Measurements from ENCODE around the gene MMP15.

The MMP15 gene

GRCh38 chr16:58037365-58038057 lies 12.0 kb downstream of the MMP15 start:
- DNase-seq: no peak

GRCh38 chr16:58038219-58038641 lies 12.7 kb downstream of the MMP15 start:
- no peak for DNase-seq

DNA sequence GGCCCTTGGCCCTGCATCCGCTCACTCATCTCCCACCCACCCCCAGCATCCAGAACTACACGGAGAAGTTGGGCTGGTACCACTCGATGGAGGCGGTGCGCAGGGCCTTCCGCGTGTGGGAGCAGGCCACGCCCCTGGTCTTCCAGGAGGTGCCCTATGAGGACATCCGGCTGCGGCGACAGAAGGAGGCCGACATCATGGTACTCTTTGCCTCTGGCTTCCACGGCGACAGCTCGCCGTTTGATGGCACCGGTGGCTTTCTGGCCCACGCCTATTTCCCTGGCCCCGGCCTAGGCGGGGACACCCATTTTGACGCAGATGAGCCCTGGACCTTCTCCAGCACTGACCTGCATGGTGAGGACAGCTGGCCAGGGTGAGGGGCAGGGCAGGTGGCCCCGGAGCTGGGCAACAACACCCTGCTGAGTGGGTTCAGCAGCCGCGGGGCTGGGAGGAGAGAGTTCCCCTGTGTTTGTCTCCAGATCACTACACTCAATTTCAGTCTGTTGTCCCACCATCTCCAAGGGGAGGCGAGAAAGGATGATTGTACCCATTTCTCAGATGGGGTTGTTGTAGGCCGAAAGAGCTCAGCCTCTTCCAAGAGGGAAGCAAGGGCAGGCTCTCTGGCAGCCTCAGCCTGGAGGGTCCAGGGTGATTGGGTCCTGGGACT lies 14.4 kb downstream of the MMP15 start:
- DNase-seq: no peak

- DNase-seq: no peak
Observed at GRCh38 chr16:58040496-58040846, 14.9 kb downstream of the MMP15 start.

DNA sequence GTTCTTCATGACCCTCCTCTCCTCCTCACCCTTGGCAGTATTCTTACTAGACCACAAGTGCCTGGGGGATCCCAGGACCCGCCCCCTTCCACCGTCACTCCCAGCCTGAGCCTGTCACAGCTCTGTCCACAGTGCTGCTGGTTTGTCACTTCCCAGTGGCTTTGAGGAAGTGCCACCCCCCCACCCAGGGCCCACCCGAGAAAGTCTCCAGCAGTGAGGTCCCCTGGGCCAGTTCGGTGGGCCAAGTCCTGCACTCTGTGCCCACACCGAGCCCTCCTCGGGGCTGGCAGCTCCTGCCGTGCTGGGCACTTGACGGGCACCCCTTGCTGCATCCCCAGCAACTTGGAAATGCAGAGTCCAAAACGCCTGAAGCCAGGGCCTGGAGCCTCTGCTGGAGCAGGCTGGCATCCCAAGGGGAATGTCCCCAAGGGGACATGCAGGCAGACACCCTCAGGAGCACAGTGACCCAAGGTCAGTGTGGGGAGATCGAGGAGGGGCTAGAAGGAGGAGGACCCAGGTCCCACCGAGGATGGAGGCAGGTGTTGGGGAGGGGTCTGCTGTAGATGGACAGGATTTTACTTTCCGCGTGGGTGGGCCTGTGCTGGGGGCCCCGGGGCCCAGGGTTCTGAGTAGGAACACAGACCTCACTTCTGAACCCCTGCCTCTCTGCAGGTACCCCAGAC lies 15.5 kb downstream of the MMP15 start:
- DNase-seq: no peak

DNA sequence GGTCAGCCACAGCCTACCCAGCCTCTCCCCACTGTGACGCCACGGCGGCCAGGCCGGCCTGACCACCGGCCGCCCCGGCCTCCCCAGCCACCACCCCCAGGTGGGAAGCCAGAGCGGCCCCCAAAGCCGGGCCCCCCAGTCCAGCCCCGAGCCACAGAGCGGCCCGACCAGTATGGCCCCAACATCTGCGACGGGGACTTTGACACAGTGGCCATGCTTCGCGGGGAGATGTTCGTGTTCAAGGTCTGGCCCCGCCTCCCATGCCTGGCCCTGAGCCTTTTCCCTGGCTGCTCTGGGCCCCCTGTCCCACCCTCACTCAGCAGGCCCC lies 16.0 kb downstream of the MMP15 start:
- DNase-seq: no peak

GRCh38 chr16:58042001-58042885 lies 16.7 kb downstream of the MMP15 start:
- no peak for DNase-seq

DNA sequence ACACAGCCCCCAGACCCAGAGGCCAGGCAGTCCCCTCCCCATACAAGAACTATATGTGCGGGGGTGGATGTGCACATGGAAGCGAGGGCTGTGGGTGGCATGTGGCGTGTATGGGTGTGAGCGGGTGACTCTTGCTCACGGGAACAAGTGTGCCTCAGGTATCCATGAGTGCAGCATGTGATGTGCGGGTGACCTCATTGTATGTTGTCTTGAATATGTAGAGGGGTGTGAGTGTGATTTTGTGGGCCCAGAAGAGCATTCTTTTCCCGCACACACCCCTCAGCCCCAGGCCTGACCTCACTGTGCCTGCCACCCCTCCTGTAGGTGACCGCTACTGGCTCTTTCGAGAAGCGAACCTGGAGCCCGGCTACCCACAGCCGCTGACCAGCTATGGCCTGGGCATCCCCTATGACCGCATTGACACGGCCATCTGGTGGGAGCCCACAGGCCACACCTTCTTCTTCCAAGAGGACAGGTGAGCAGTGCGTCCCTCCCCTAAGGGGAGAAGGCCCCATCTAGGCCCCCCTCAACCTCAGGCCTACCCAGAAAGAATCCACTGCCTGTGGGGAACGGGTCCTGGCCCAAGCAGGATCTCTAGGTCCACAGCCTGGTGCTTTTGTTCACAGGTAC lies 17.4 kb downstream of the MMP15 start:
- DNase-seq: no peak

DNA sequence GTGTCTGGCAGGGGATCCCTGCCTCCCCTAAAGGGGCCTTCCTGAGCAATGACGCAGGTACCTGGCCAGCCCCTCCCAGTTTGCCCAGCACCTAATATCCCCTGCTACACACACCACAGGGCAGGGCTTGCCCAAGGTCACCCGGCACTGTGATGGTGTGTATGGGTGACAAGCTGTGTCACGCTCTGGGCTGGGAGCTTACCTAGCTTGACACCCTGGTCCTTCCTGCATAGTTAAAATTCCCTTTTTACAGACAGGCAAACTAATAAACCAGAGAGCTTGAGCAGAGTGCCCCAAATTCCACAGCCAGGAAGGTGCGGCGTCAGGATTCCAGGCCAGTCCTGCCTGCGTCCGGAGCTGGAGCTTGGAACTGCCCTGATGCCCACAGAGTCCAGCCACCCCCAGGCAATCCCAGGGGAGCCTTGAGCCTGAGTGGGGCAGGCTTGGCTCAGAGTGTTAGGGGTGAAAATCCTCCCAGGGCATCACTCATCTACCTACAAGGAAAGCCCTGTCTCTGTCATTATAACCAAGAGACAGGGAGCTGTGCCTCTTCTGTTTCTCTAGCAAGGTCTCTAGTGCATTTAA lies 18.1 kb downstream of the MMP15 start:
- no peak for DNase-seq

- DNase-seq: no peak
Observed at GRCh38 chr16:58044266-58045019, 18.9 kb downstream of the MMP15 start.

- no peak for DNase-seq
Observed at GRCh38 chr16:58045096-58045495, 19.5 kb downstream of the MMP15 start.

DNA sequence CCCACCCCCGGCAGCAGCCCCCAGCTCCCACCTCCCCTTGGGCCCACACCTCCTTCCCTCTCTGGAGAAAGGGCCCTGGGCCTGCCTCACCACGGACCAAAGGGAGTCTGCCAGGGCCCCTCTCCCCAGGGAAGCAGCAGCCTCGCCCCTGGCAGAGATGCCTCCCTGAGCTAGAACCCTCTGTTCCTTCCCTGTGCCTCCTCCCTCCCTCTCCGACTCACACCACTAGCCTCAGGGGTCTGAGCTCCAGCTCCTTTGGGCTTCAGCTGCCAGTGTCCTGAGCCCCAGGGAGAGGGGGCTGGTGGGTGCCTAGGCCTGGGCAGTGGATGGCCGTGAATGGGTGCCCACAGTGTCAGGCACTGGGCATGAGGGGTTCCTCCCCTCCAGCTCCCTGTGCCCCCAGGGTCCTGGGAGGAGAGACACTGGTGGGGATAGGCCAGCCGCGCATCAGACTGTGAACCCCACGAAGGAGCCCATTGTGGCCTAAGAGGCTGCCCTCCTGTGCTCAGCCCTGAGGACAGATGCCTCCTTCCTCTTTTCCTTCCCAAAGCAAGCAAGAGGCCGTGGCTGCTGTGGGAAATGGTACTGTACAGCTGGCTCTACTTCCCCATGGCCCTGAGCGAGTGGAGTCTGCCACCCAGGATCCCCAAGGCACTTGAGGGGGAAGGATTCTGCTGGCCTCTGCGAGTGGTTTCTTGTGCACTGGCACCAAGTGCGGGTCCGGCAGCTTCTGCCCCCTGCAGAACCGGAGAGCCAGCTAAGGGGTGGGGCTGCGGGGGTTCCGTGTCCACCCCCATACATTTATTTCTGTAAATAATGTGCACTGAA lies 20.7 kb downstream of the MMP15 start:
- DNase-seq: no peak

DNA sequence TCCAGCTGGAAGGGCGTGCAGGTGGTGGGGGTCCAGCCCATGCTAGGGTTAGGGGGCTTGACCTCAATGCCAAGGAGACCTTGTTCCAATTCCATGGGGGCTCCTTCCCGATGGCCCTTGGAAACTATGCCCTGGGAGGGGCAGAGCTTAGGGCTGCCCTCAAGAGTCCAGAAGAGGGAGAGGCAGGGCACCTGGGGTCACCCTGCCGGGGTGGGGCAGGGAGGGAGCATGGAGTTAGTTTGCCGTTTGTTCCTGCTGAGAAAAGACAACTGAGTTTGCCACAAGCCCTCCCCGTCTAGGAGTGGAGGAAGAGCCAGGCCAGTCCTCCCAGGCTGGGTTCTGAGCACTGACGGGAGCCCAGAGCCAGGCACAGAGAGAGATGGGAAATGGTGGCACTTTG lies 21.4 kb downstream of the MMP15 start:
- no peak for DNase-seq

- DNase-seq: no peak
Observed at GRCh38 chr16:58047557-58048348, 22.2 kb downstream of the MMP15 start.

GRCh38 chr16:58048494-58049231 lies 23.1 kb downstream of the MMP15 start:
- no peak for DNase-seq

- DNase-seq: no peak
Observed at GRCh38 chr16:58049232-58050185, 24.0 kb downstream of the MMP15 start.

- DNase-seq: no peak
Observed at GRCh38 chr16:58051296-58051695, 25.7 kb downstream of the MMP15 start.

Data from stimulated activated CD4-positive, alpha-beta T cell treated with anti-CD3 and anti-CD28 coated beads, Interleukin-4, amount 100 ng/mL, for 4 hours (primary cell).